HL-60 (cell line): ENCODE measurements around the gene ACOX3.

ENCODE experiments used
- SPI1 ChIP-seq: IDR thresholded peaks from 2 replicates; pipeline ENCODE4 v1.6.1; 2012; ENCODE audit warnings: low read depth, mild to moderate bottlenecking, borderline replicate concordance
- TF ChIP-seq, protein P1 (sequence below): IDR thresholded peaks from one replicate; pipeline ENCODE4 v1.5.1; 2011; ENCODE audit warnings: low read length, control low read depth, inconsistent platforms; ENCODE audit not compliant: insufficient read depth
- TF ChIP-seq, protein P2 (sequence below): IDR thresholded peaks from 2 replicates; pipeline ENCODE4 v1.6.1; 2012; ENCODE audit warnings: low read depth; ENCODE audit not compliant: insufficient replicate concordance

DNA sequence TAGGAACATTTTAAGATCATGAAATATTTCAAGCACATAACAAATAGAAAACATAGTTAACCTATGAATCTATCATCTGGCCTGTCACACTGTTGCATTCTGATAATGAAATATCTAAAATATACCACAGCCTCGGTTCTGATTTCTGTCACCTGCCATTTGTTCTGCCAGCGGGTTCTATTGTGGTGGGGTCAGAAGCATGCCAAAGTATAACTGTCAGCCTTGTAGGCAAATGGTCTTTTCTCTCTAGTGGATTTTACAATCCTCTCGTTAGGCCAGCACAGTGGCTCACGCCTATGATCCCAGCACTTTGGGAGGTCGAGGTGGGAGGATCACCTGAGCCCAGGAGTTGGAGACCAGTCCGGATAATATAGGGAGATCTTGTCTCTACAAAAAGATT is 123.0 kb downstream of the ACOX3 start:
- TF ChIP-seq, protein P1, sequence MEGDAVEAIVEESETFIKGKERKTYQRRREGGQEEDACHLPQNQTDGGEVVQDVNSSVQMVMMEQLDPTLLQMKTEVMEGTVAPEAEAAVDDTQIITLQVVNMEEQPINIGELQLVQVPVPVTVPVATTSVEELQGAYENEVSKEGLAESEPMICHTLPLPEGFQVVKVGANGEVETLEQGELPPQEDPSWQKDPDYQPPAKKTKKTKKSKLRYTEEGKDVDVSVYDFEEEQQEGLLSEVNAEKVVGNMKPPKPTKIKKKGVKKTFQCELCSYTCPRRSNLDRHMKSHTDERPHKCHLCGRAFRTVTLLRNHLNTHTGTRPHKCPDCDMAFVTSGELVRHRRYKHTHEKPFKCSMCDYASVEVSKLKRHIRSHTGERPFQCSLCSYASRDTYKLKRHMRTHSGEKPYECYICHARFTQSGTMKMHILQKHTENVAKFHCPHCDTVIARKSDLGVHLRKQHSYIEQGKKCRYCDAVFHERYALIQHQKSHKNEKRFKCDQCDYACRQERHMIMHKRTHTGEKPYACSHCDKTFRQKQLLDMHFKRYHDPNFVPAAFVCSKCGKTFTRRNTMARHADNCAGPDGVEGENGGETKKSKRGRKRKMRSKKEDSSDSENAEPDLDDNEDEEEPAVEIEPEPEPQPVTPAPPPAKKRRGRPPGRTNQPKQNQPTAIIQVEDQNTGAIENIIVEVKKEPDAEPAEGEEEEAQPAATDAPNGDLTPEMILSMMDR = no peak
- no peak for TF ChIP-seq SPI1
- TF ChIP-seq, protein P2, sequence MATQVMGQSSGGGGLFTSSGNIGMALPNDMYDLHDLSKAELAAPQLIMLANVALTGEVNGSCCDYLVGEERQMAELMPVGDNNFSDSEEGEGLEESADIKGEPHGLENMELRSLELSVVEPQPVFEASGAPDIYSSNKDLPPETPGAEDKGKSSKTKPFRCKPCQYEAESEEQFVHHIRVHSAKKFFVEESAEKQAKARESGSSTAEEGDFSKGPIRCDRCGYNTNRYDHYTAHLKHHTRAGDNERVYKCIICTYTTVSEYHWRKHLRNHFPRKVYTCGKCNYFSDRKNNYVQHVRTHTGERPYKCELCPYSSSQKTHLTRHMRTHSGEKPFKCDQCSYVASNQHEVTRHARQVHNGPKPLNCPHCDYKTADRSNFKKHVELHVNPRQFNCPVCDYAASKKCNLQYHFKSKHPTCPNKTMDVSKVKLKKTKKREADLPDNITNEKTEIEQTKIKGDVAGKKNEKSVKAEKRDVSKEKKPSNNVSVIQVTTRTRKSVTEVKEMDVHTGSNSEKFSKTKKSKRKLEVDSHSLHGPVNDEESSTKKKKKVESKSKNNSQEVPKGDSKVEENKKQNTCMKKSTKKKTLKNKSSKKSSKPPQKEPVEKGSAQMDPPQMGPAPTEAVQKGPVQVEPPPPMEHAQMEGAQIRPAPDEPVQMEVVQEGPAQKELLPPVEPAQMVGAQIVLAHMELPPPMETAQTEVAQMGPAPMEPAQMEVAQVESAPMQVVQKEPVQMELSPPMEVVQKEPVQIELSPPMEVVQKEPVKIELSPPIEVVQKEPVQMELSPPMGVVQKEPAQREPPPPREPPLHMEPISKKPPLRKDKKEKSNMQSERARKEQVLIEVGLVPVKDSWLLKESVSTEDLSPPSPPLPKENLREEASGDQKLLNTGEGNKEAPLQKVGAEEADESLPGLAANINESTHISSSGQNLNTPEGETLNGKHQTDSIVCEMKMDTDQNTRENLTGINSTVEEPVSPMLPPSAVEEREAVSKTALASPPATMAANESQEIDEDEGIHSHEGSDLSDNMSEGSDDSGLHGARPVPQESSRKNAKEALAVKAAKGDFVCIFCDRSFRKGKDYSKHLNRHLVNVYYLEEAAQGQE = no peak
